K562 (cell line): ENCODE data around the gene LRRC8E. TPM values are rescaled to one million over a fixed set of nuclear protein-coding genes. Genes with fewer than 3 reads are reported as not detected.

Experiments
- C11orf30 ChIP-seq: fragments of 450-650 bp; IDR thresholded peaks from 2 replicates; pipeline ENCODE4 v1.6.1; 2016; ENCODE audit warnings: low read depth, mild to moderate bottlenecking
- CBFA2T3 ChIP-seq: fragments of 450-650 bp; IDR thresholded peaks from 2 replicates; pipeline ENCODE4 v1.6.1; 2017
- CREB1 ChIP-seq, 2 experiments: sonication (generic) in 1 of 2; formaldehyde crosslinking in 1 of 2; IDR thresholded peaks; 2 replicates each; pipeline versions ENCODE4 v1.6.1 to v1.8.0; 2012 to 2022; ENCODE audit warnings: inconsistent platforms in 1 of 2, mild to moderate bottlenecking in 1 of 2, missing genetic modification reagents in 1 of 2, moderate library complexity in 1 of 2
- DNMT1 ChIP-seq: fragments of 450-650 bp; IDR thresholded peaks from 2 replicates; pipeline ENCODE4 v1.6.1; 2016; ENCODE audit warnings: antibody characterized with exemption, mild to moderate bottlenecking
- ETS2 ChIP-seq: IDR thresholded peaks from 2 replicates; pipeline ENCODE4 v1.6.1; 2016; ENCODE audit warnings: borderline replicate concordance, missing genetic modification characterization, mild to moderate bottlenecking, moderate library complexity, missing compliant biosample characterization; ENCODE audit not compliant: poor library complexity, severe bottlenecking
- ETV1 ChIP-seq: fragments of 450-650 bp; conservative IDR thresholded peaks from 2 replicates; pipeline ENCODE4 v1.6.1; 2016; ENCODE audit warnings: missing genetic modification characterization, control low read depth, low read depth, missing compliant biosample characterization
- GTF2B ChIP-seq: IDR thresholded peaks from 2 replicates; pipeline ENCODE4 v1.6.1; 2011; ENCODE audit not compliant: insufficient read length; ENCODE audit errors: extremely low read depth
- HOXB6 ChIP-seq: fragments of 250-450 bp; sonication (Bioruptor Pico); IDR thresholded peaks from 2 replicates; pipeline ENCODE4 v1.5.1; 2022; ENCODE audit warnings: mild to moderate bottlenecking, borderline replicate concordance
- KAT8 ChIP-seq: fragments of 450-650 bp; IDR thresholded peaks from 2 replicates; pipeline ENCODE4 v1.6.1; 2016; ENCODE audit warnings: low read depth, mild to moderate bottlenecking
- MLLT1 ChIP-seq, 2 experiments: fragments of 450-650 bp; IDR thresholded peaks; 2 replicates each; pipeline ENCODE4 v1.6.1; 2016
- MYNN ChIP-seq, 2 experiments: sonication (generic); formaldehyde crosslinking in 1 of 2; IDR thresholded peaks; 2 replicates each; pipeline versions ENCODE4 v1.5.0 to v1.6.1; 2016 to 2020; ENCODE audit warnings: antibody characterized with exemption in 1 of 2, missing genetic modification reagents in 1 of 2
- PCBP2 ChIP-seq: fragments of 200-400 bp; formaldehyde crosslinking; IDR thresholded peaks from 2 replicates; pipeline ENCODE4 v1.6.1; 2018; ENCODE audit warnings: low read length, low read depth, mild to moderate bottlenecking, moderate library complexity; ENCODE audit not compliant: poor library complexity, severe bottlenecking
- POLR2H ChIP-seq: IDR thresholded peaks from 2 replicates; pipeline ENCODE4 v1.6.1; 2016; ENCODE audit warnings: missing genetic modification characterization, low read depth, mild to moderate bottlenecking, control low read depth, missing compliant biosample characterization, moderate library complexity
- RFX7 ChIP-seq: fragments of 250-450 bp; sonication (Bioruptor Pico); IDR thresholded peaks from 2 replicates; pipeline ENCODE4 v1.5.1; 2021; ENCODE audit warnings: mild to moderate bottlenecking
- SIN3B ChIP-seq: fragments of 450-650 bp; IDR thresholded peaks from 2 replicates; pipeline ENCODE4 v1.6.1; 2017; ENCODE audit warnings: low read depth, mild to moderate bottlenecking, moderate library complexity
- SNRNP70 ChIP-seq: fragments of 200-400 bp; formaldehyde crosslinking; optimal IDR thresholded peaks from 2 replicates; pipeline ENCODE3; 2017; ENCODE audit warnings: low read depth, low read length
- TAL1 ChIP-seq: fragments of 450-650 bp; IDR thresholded peaks from 2 replicates; pipeline ENCODE4 v1.6.1; 2016; ENCODE audit warnings: mild to moderate bottlenecking
- ZBED1 ChIP-seq: IDR thresholded peaks from 2 replicates; pipeline ENCODE4 v1.6.1; 2014
- ZNF12 ChIP-seq: sonication (generic); formaldehyde crosslinking; IDR thresholded peaks from 2 replicates; pipeline ENCODE4 v1.4.0; 2020; ENCODE audit warnings: mild to moderate bottlenecking, missing genetic modification reagents
- ZNF143 ChIP-seq: sonication (generic); formaldehyde crosslinking; IDR thresholded peaks from 2 replicates; pipeline ENCODE4 v1.9.0; 2022; ENCODE audit warnings: mild to moderate bottlenecking, missing genetic modification reagents
- ZNF449 ChIP-seq: fragments of 250-450 bp; sonication (Bioruptor Pico); IDR thresholded peaks from 2 replicates; pipeline ENCODE4 v1.8.0; 2022; ENCODE audit warnings: moderate library complexity, mild to moderate bottlenecking, inconsistent platforms
- ZZZ3 ChIP-seq: fragments of 450-650 bp; IDR thresholded peaks from 2 replicates; pipeline ENCODE4 v1.6.1; 2016; ENCODE audit warnings: antibody characterized with exemption, mild to moderate bottlenecking, moderate library complexity
- polyA plus RNA-seq, 8 experiments: library from polyadenylated mRNA; depleted of rRNA in 4 of 8; stranded (reverse) in 5 of 8; unstranded in 3 of 8; fragments of >200 nt; fragmentation: Nextera tagmentation in 2 of 8; fragmentation: Illumina TruSeq in 1 of 8; extraction: Ambion mirVana in 2 of 8; extraction: Trizol in 1 of 8; gene quantifications; 2 replicates each; pipeline versions ENCODE4 v1.2.1 to v1.2.3, GENCODE V29; 2011 to 2014; ENCODE audit warnings: inconsistent platforms in 1 of 8, missing spikeins in 1 of 8
- total RNA-seq, 7 experiments: library from RNA; depleted of rRNA in 6 of 7; stranded (reverse); fragments of >200 nt in 6 of 7; fragmentation: Illumina TruSeq in 2 of 7; extraction: Trizol in 2 of 7; gene quantifications; 2 replicates each; pipeline versions ENCODE4 v1.2.1 to v1.2.3, GENCODE V29; 2011 to 2021; ENCODE audit warnings: low replicate concordance in 1 of 7
- TF ChIP-seq, protein P1 (sequence below): sonication (generic); formaldehyde crosslinking; IDR thresholded peaks from 2 replicates; pipeline ENCODE4 v1.8.1; 2023; ENCODE audit warnings: mild to moderate bottlenecking, missing genetic modification reagents

The LRRC8E gene
- total and polyA plus RNA-seq, 9 of the 15 experiments (the other 6 are each of a cell fraction or from before 2014, with no cell fraction given), result 0.08 to 5.7 (median 3.5) TPM; not detected in 1

DNA sequence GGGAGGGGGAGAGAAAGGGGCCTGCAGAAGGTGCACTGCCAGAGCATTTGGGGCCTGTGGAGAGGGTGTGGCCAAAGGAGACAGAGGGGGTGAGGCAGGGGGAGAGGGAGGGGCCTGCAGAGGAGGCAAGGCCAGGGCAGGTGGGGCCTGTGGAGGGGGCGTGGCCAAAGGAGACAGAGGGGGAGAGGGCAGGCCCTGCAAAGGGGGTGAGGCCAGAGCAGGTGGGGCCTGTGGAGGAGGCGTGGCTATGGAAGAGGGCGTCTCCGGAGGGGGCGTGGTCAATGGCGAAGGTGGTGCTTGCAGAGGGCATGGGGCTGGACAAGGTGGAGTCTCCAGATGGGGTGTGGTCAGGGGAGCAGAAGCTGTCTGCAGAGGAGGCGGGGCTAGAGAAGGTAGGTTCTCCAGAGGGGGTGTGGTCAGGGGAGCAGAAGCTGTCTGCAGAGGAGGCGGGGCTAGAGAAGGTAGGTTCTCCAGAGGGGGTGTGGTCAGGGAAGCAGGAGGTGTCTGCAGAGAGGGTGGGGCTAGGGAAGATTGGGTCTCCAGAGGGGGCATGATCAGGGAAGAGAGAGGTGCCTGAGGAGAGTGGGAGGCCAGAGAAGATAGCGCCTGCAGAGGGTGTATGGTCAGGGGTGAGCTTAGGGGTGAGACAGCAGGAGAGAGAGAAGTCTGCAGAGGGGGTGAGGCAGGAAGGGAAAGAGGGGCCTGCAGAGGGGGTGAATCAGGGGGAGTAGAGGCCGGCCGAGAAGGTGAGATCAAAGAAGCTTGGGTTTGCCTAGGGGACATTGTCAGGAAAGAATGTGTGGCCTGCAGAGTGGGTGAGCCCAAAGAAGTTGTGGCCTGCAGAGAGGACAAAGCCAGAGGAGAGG is 17.5 kb upstream of the LRRC8E start (continued):
- TF ChIP-seq ZNF449 (CRISPR knock-in tag), result no peak
- TF ChIP-seq, protein P1, sequence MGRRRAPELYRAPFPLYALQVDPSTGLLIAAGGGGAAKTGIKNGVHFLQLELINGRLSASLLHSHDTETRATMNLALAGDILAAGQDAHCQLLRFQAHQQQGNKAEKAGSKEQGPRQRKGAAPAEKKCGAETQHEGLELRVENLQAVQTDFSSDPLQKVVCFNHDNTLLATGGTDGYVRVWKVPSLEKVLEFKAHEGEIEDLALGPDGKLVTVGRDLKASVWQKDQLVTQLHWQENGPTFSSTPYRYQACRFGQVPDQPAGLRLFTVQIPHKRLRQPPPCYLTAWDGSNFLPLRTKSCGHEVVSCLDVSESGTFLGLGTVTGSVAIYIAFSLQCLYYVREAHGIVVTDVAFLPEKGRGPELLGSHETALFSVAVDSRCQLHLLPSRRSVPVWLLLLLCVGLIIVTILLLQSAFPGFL (CRISPR knock-in tag), result no peak
- no peak for TF ChIP-seq POLR2H (tag)
- TF ChIP-seq CREB1 (IDR thresholded peaks at IDR 0.05), result no peak
- 0 out of 2 replicates have a peak, but pooled peaks have one; percentile 40 for TF ChIP-seq CREB1 (CRISPR knock-in tag; IDR thresholded peaks at IDR 0.05)
- TF ChIP-seq ETV1 (tag), result no peak
- no peak for TF ChIP-seq HOXB6 (CRISPR knock-in tag)
- no peak for TF ChIP-seq C11orf30
- TF ChIP-seq KAT8, result no peak
- TF ChIP-seq ZNF143, result no peak
- TF ChIP-seq MYNN (IDR thresholded peaks at IDR 0.05), result no peak
- no peak for TF ChIP-seq MYNN (CRISPR knock-in tag; IDR thresholded peaks at IDR 0.05)
- no peak for TF ChIP-seq DNMT1
- no peak for TF ChIP-seq GTF2B
- TF ChIP-seq ETS2 (tag), result no peak
- TF ChIP-seq ZZZ3, result no peak
- TF ChIP-seq PCBP2, result no peak
- TF ChIP-seq SNRNP70, result no peak
- no peak for TF ChIP-seq RFX7
- TF ChIP-seq ZNF12 (CRISPR knock-in tag), result no peak
- 0 out of 2 replicates have a peak, but pooled peaks have one; percentile 1 for TF ChIP-seq TAL1
- 0 out of 4 replicates have a peak, but pooled peaks of 1 of the 2 experiments have one; percentile 13 for TF ChIP-seq MLLT1 (IDR thresholded peaks at IDR 0.05)
- TF ChIP-seq SIN3B, result no peak
- TF ChIP-seq ZBED1, result no peak
- no peak for TF ChIP-seq CBFA2T3
